HL-60 (cell line): Measurements from ENCODE around the gene IRF8.

Source experiments
- CTCF ChIP-seq: IDR thresholded peaks from one replicate; pipeline ENCODE4 v1.5.1; 2011; ENCODE audit warnings: low read length, control low read depth, inconsistent platforms; ENCODE audit not compliant: insufficient read depth
- POLR2AphosphoS5 ChIP-seq: IDR thresholded peaks from 2 replicates; pipeline ENCODE4 v1.6.1; 2012; ENCODE audit warnings: low read depth

- no peak for TF ChIP-seq CTCF
- no peak for TF ChIP-seq POLR2AphosphoS5
Observed at GRCh38 chr16:85967111-85967510, 68.1 kb downstream of the IRF8 start.
